Calu3 (cell line): Measurements from ENCODE around the gene STAT3. TPM values are rescaled to one million over a fixed set of nuclear protein-coding genes. Genes with fewer than 3 reads are reported as not detected.

Experiments
- BruUV-seq: library from RNA; stranded (reverse); fragments of 400-500 nt; replicated peaks from 2 replicates; lab custom pipeline; 2021; lab: Mats Ljungman, UMichigan
- CTCF ChIA-PET: fragments of 300-600 bp; sonication (Branson Sonifier 250); formaldehyde crosslinking; loops from one replicate; lab custom pipeline; 2022; ENCODE audit warnings: antibody characterized with exemption; lab: Charles Lee
- DNase-seq: peaks from one replicate; pipeline ENCODE4 v3.0.0; 2022
- H3K27ac Mint-ChIP-seq: one replicate; pipeline ENCODE4 v1.8.0; 2022; ENCODE audit warnings: mixed read lengths; ENCODE audit not compliant: unreplicated experiment
- H3K27me3 Mint-ChIP-seq: one replicate; pipeline ENCODE4 v1.8.0; 2022; ENCODE audit warnings: mixed read lengths; ENCODE audit not compliant: unreplicated experiment
- H3K36me3 Mint-ChIP-seq: one replicate; pipeline ENCODE4 v1.8.0; 2022; ENCODE audit warnings: mild to moderate bottlenecking, moderate library complexity, mixed read lengths; ENCODE audit not compliant: insufficient read depth, unreplicated experiment
- H3K4me1 Mint-ChIP-seq: one replicate; pipeline ENCODE4 v1.8.0; 2022; ENCODE audit warnings: mild to moderate bottlenecking, low read depth, mixed read lengths; ENCODE audit not compliant: unreplicated experiment
- H3K4me3 Mint-ChIP-seq: one replicate; pipeline ENCODE4 v1.8.0; 2022; ENCODE audit warnings: mild to moderate bottlenecking, low read depth, moderate library complexity, mixed read lengths; ENCODE audit not compliant: unreplicated experiment
- H3K9me3 Mint-ChIP-seq: one replicate; pipeline ENCODE4 v1.8.0; 2022; ENCODE audit warnings: low read depth, mixed read lengths; ENCODE audit not compliant: unreplicated experiment
- intact Hi-C: fragments of 100-400 bp; cut with micrococcal nuclease; formaldehyde crosslinking; loops from one replicate; pipeline ENCODE4 v1.10.0; 2022; ENCODE audit not compliant: unreplicated experiment
- total RNA-seq: library from RNA; stranded (reverse); gene quantifications from 2 replicates; pipeline ENCODE4 v1.2.3, GENCODE V29; 2022
- TF ChIP-seq, protein P1 (sequence below): fragments of 200-600 bp; IDR thresholded peaks from one replicate; pipeline ENCODE4 v1.8.0; 2022; ENCODE audit warnings: antibody characterized with exemption; ENCODE audit not compliant: unreplicated experiment

Gene STAT3
- total RNA-seq, 1 experiment from 2014 or later = 183 TPM

DNA sequence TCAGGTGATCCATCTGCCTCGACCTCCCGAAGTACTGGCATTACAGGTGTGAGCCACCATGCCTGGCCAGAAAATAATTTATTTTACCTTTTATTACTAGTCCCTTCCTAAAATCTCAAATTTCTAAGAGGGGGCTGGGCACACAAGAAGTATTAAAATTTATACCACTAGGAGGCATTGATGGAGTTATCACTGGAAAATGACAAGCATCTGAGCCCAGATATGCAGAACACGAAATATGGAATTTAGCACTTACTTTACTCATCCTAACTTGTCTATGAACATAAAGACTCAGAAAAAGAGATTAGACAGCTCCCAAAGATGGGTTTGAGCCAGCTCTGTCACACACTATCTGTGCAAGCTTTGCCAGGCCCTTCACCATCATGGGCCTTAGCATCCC is 53.6 kb downstream of the STAT3 start:
- intact Hi-C loops = no loop called here
- CTCF ChIA-PET = interaction anchor here (0.7 to 1.2 kb wide), 3 partner anchors 18 to 372 kb away, joined by 3 to 7 read pairs (median 3); no protein-coding TSS in a partner anchor
- no peak for DNase-seq
- no peaks in the 10 kb centered on the region for H3K27me3 Mint-ChIP-seq
- no peak overlapping the region for H3K4me3 Mint-ChIP-seq
- TF ChIP-seq, protein P1, sequence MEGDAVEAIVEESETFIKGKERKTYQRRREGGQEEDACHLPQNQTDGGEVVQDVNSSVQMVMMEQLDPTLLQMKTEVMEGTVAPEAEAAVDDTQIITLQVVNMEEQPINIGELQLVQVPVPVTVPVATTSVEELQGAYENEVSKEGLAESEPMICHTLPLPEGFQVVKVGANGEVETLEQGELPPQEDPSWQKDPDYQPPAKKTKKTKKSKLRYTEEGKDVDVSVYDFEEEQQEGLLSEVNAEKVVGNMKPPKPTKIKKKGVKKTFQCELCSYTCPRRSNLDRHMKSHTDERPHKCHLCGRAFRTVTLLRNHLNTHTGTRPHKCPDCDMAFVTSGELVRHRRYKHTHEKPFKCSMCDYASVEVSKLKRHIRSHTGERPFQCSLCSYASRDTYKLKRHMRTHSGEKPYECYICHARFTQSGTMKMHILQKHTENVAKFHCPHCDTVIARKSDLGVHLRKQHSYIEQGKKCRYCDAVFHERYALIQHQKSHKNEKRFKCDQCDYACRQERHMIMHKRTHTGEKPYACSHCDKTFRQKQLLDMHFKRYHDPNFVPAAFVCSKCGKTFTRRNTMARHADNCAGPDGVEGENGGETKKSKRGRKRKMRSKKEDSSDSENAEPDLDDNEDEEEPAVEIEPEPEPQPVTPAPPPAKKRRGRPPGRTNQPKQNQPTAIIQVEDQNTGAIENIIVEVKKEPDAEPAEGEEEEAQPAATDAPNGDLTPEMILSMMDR = peak; percentile 7
- no peaks in the 10 kb centered on the region for H3K9me3 Mint-ChIP-seq
- no peak overlapping the region for H3K27ac Mint-ChIP-seq
- H3K36me3 Mint-ChIP-seq = peaks cover 82% of the 10 kb centered on the region
- peaks cover 2% of the 10 kb centered on the region for H3K4me1 Mint-ChIP-seq
- BruUV-seq = no TSS peak

GRCh38 chr17:42333053-42333452 is 55.2 kb downstream of the STAT3 start:
- TF ChIP-seq, protein P1 = no peak
- CTCF ChIA-PET = no interaction called here
- H3K9me3 Mint-ChIP-seq = no peaks in the 10 kb centered on the region

GRCh38 chr17:42329025-42329976 is 58.9 kb downstream of the STAT3 start:
- intact Hi-C loops = no loop called here
- Mint-ChIP-seq H3K4me1 (peaks cover 12% of the 10 kb centered on the region), H3K9me3 (no peaks in the 10 kb centered on the region), H3K27me3 (no peaks in the 10 kb centered on the region), H3K4me3 (no peak overlapping the region), H3K27ac (peak overlapping the region; percentile 69), H3K36me3 (peaks cover 73% of the 10 kb centered on the region)
- CTCF ChIA-PET = interaction anchor here (1.7 kb wide), 1 partner anchor 74 kb away, joined by 10 read pairs; no protein-coding TSS in a partner anchor
- TF ChIP-seq, protein P1 = no peak
- BruUV-seq = no TSS peak
- peak; percentile 35 for DNase-seq

More at GRCh38 chr17:42333053-42333452, 55.2 kb downstream of the STAT3 start:
- no peaks in the 10 kb centered on the region for H3K27me3 Mint-ChIP-seq
- H3K36me3 Mint-ChIP-seq = peaks cover 84% of the 10 kb centered on the region
- no TSS peak for BruUV-seq
- intact Hi-C loops = no loop called here
- H3K4me1 Mint-ChIP-seq = peaks cover 12% of the 10 kb centered on the region
- no peak overlapping the region for H3K4me3 Mint-ChIP-seq
- H3K27ac Mint-ChIP-seq = no peak overlapping the region
- DNase-seq = no peak

DNA sequence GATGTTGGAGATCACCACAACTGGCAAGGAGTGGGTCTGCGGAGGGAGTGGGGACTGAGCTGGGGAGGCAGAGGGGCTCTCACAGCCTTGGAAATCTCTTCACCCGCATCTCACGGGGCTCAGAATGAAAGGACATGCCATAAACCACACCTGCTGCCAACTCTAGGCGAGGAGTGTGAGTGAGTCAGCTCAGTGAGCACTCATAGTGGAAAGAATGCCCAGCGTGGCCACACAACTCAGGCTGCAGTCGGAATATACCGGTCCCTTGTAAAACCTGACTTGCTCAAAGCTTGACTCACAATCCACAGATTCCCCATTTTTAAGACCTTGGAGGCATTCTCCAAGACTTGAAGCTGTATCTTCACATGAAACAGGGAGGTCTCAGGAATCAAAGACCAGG is 63.2 kb downstream of the STAT3 start:
- H3K36me3 Mint-ChIP-seq = peaks cover 75% of the 10 kb centered on the region

More for the DNA sequence above, 63.2 kb downstream of the STAT3 start:
- intact Hi-C loops = no loop called here
- Mint-ChIP-seq H3K4me3 (no peak overlapping the region), H3K27ac (no peak overlapping the region), H3K27me3 (no peaks in the 10 kb centered on the region), H3K4me1 (peaks cover 14% of the 10 kb centered on the region), H3K9me3 (no peaks in the 10 kb centered on the region)
- DNase-seq = no peak
- no TSS peak for BruUV-seq
- CTCF ChIA-PET = interaction anchor here (0.6 to 1.9 kb wide), 5 partner anchors 36 to 85 kb away, joined by 3 to 10 read pairs (median 4); no protein-coding TSS in a partner anchor
- TF ChIP-seq, protein P1 = no peak
